Karpas-422 (cell line): Measurements from ENCODE around the gene ABHD14A. TPM values are rescaled to one million over a fixed set of nuclear protein-coding genes. Genes with fewer than 3 reads are reported as not detected.

Experiments
- DNase-seq: peaks from one replicate; pipeline ENCODE4 v3.0.0-alpha.2; 2015
- H2AFZ ChIP-seq: fragments of 200-600 bp; sonication (generic); 2 replicates; pipeline ENCODE4 v1.6.1; 2014; ENCODE audit warnings: antibody characterized with exemption, low read length, mixed read lengths
- H3K27ac ChIP-seq: fragments of 200-600 bp; sonication (generic); 2 replicates; pipeline ENCODE4 v1.5.1; 2014; ENCODE audit warnings: mild to moderate bottlenecking, low read length, moderate library complexity
- H3K27me3 ChIP-seq: fragments of 200-600 bp; sonication (generic); 2 replicates; pipeline ENCODE4 v1.6.1; 2014; ENCODE audit warnings: low read length, mixed read lengths
- H3K36me3 ChIP-seq: fragments of 200-600 bp; sonication (generic); 2 replicates; pipeline ENCODE4 v1.6.1; 2014; ENCODE audit warnings: low read length, mixed read lengths; ENCODE audit not compliant: insufficient read depth
- H3K4me1 ChIP-seq: fragments of 200-600 bp; sonication (generic); 2 replicates; pipeline ENCODE4 v1.6.1; 2014; ENCODE audit warnings: mild to moderate bottlenecking, low read length, mixed read lengths
- H3K4me2 ChIP-seq: fragments of 200-600 bp; sonication (generic); 2 replicates; pipeline ENCODE4 v1.6.1; 2014; ENCODE audit warnings: low read length, low read depth, mild to moderate bottlenecking; ENCODE audit not compliant: poor library complexity, severe bottlenecking
- H3K4me3 ChIP-seq: fragments of 200-600 bp; sonication (generic); 2 replicates; pipeline ENCODE4 v1.5.1; 2014; ENCODE audit warnings: mild to moderate bottlenecking, antibody characterized with exemption, low read length, mixed read lengths
- H3K79me2 ChIP-seq: fragments of 200-600 bp; sonication (generic); 2 replicates; pipeline ENCODE4 v1.6.1; 2014; ENCODE audit warnings: mild to moderate bottlenecking, low read length, mixed read lengths
- H3K9ac ChIP-seq: fragments of 200-600 bp; sonication (generic); 2 replicates; pipeline ENCODE4 v1.6.0; 2014; ENCODE audit warnings: low read length
- H3K9me2 ChIP-seq: fragments of 200-600 bp; sonication (generic), shearing (Covaris generic); replicated peaks from 2 replicates; pipeline ENCODE4 v1.6.0; 2014; ENCODE audit warnings: mild to moderate bottlenecking, low read length, moderate library complexity; ENCODE audit not compliant: insufficient read depth
- H3K9me3 ChIP-seq: fragments of 300-700, 200-600 bp; sonication (generic); 2 replicates; pipeline ENCODE4 v1.6.1; 2014; ENCODE audit warnings: low read length, mixed read lengths
- H4K20me1 ChIP-seq: fragments of 200-600 bp; sonication (generic); 2 replicates; pipeline ENCODE4 v1.6.1; 2014; ENCODE audit warnings: mild to moderate bottlenecking, antibody characterized with exemption, low read length, low read depth; ENCODE audit not compliant: insufficient read depth
- total RNA-seq: library from RNA; depleted of rRNA; stranded (reverse); fragments of >200 nt; shearing (Covaris generic); gene quantifications from 2 replicates; pipeline ENCODE4 v1.2.3, GENCODE V29; 2014; ENCODE audit warnings: low replicate concordance

ABHD14A gene
- total RNA-seq, 1 experiment from 2014 or later = 36.9 TPM

- Histone ChIP-seq H3K27me3 (no peaks in the 10 kb centered on the region), H3K27ac (no peak overlapping the region), H3K79me2 (no peaks in the 10 kb centered on the region), H3K36me3 (no peaks in the 10 kb centered on the region), H3K4me1 (no peaks in the 10 kb centered on the region), H3K9ac (no peak overlapping the region), H3K4me2 (no peak overlapping the region), H4K20me1 (no peaks in the 10 kb centered on the region), H3K4me3 (no peak overlapping the region), H2AFZ (no peak overlapping the region), H3K9me3 (no peaks in the 10 kb centered on the region), H3K9me2 (no peaks in the 10 kb centered on the region)
- DNase-seq = no peak
These were observed 25.7 kb upstream of the ABHD14A start for GRCh38 chr3:51949121-51949520.

- H3K9ac ChIP-seq = no peak overlapping the region
- no peak overlapping the region for H3K4me3 ChIP-seq
- H3K36me3 ChIP-seq = no peaks in the 10 kb centered on the region
- H3K27me3 ChIP-seq = no peaks in the 10 kb centered on the region
- H3K4me2 ChIP-seq = no peak overlapping the region
- no peaks in the 10 kb centered on the region for H3K9me2 ChIP-seq
- no peaks in the 10 kb centered on the region for H4K20me1 ChIP-seq
- H3K9me3 ChIP-seq = no peaks in the 10 kb centered on the region
- no peak overlapping the region for H3K27ac ChIP-seq
- H3K79me2 ChIP-seq = no peaks in the 10 kb centered on the region
- H3K4me1 ChIP-seq = no peaks in the 10 kb centered on the region
- H2AFZ ChIP-seq = no peak overlapping the region
- DNase-seq = no peak
These were observed 24.0 kb upstream of the ABHD14A start for GRCh38 chr3:51950899-51951298.

GRCh38 chr3:51953445-51953844, 21.4 kb upstream of the ABHD14A start:
- Histone ChIP-seq H3K4me1 (no peaks in the 10 kb centered on the region), H2AFZ (no peak overlapping the region), H3K4me3 (no peak overlapping the region), H3K9ac (no peak overlapping the region), H3K9me3 (no peaks in the 10 kb centered on the region), H3K4me2 (no peak overlapping the region), H4K20me1 (no peaks in the 10 kb centered on the region), H3K27me3 (no peaks in the 10 kb centered on the region), H3K27ac (no peak overlapping the region), H3K79me2 (no peaks in the 10 kb centered on the region), H3K9me2 (no peaks in the 10 kb centered on the region), H3K36me3 (no peaks in the 10 kb centered on the region)
- DNase-seq = no peak

- Histone ChIP-seq H3K4me2 (no peak overlapping the region), H3K4me1 (no peaks in the 10 kb centered on the region), H3K4me3 (no peak overlapping the region), H3K79me2 (no peaks in the 10 kb centered on the region), H2AFZ (no peak overlapping the region), H3K9ac (no peak overlapping the region), H3K36me3 (no peaks in the 10 kb centered on the region), H3K9me2 (no peaks in the 10 kb centered on the region), H3K27me3 (no peaks in the 10 kb centered on the region), H3K27ac (no peak overlapping the region), H4K20me1 (no peaks in the 10 kb centered on the region), H3K9me3 (no peaks in the 10 kb centered on the region)
- no peak for DNase-seq
These were observed 20.8 kb upstream of the ABHD14A start for GRCh38 chr3:51954105-51954504.

GRCh38 chr3:51954713-51955112, 20.2 kb upstream of the ABHD14A start:
- no peaks in the 10 kb centered on the region for H3K4me1 ChIP-seq

GRCh38 chr3:51955175-51955892, 19.5 kb upstream of the ABHD14A start, which contains the start of gene GPR62:
TSS of gene GPR62 (plus strand) at chr3:51955381. CDS start at chr3:51955653, 272 bp downstream.
- no peaks in the 10 kb centered on the region for H3K4me1 ChIP-seq
- H2AFZ ChIP-seq = no peak within 1 kb of the TSS
- no peak within 1 kb of the TSS for H3K4me2 ChIP-seq
- no peak for DNase-seq
- no peaks in the 10 kb centered on the region for H3K79me2 ChIP-seq
- H3K9me2 ChIP-seq = no peaks in the 10 kb centered on the region
- H4K20me1 ChIP-seq = no peaks in the 10 kb centered on the region
- H3K27me3 ChIP-seq = no peaks in the 10 kb centered on the region
- no peaks in the 10 kb centered on the region for H3K9me3 ChIP-seq
- no peaks in the 10 kb centered on the region for H3K36me3 ChIP-seq
- H3K9ac ChIP-seq = no peak within 1 kb of the TSS
- no peak within 1 kb of the TSS for H3K27ac ChIP-seq
- H3K4me3 ChIP-seq = no peak within 1 kb of the TSS

More at GRCh38 chr3:51954713-51955112, 20.2 kb upstream of the ABHD14A start:
- H3K27me3 ChIP-seq = no peaks in the 10 kb centered on the region
- H3K9me3 ChIP-seq = no peaks in the 10 kb centered on the region
- H3K4me2 ChIP-seq = no peak overlapping the region
- no peaks in the 10 kb centered on the region for H3K36me3 ChIP-seq
- no peaks in the 10 kb centered on the region for H3K9me2 ChIP-seq
- no peak overlapping the region for H3K4me3 ChIP-seq
- H4K20me1 ChIP-seq = no peaks in the 10 kb centered on the region
- H2AFZ ChIP-seq = no peak overlapping the region
- no peaks in the 10 kb centered on the region for H3K79me2 ChIP-seq
- H3K9ac ChIP-seq = no peak overlapping the region
- no peak for DNase-seq
- no peak overlapping the region for H3K27ac ChIP-seq

- no peaks in the 10 kb centered on the region for H4K20me1 ChIP-seq
- no peaks in the 10 kb centered on the region for H3K9me2 ChIP-seq
- H3K27me3 ChIP-seq = no peaks in the 10 kb centered on the region
- H3K4me2 ChIP-seq = no peak overlapping the region
- no peak overlapping the region for H2AFZ ChIP-seq
- H3K9ac ChIP-seq = no peak overlapping the region
- no peaks in the 10 kb centered on the region for H3K79me2 ChIP-seq
- no peaks in the 10 kb centered on the region for H3K9me3 ChIP-seq
- H3K27ac ChIP-seq = no peak overlapping the region
- no peaks in the 10 kb centered on the region for H3K4me1 ChIP-seq
- H3K4me3 ChIP-seq = no peak overlapping the region
- no peak for DNase-seq
- H3K36me3 ChIP-seq = no peaks in the 10 kb centered on the region
These were observed 18.7 kb upstream of the ABHD14A start for GRCh38 chr3:51955893-51956770.

- H3K9me3 ChIP-seq = no peaks in the 10 kb centered on the region
- no peaks in the 10 kb centered on the region for H3K27me3 ChIP-seq
- peaks cover 6% of the 10 kb centered on the region for H4K20me1 ChIP-seq
- H3K9ac ChIP-seq = no peak overlapping the region
- H3K36me3 ChIP-seq = no peaks in the 10 kb centered on the region
- H2AFZ ChIP-seq = no peak overlapping the region
- DNase-seq = no peak
- H3K79me2 ChIP-seq = no peaks in the 10 kb centered on the region
- H3K4me3 ChIP-seq = no peak overlapping the region
- H3K9me2 ChIP-seq = no peaks in the 10 kb centered on the region
- H3K4me1 ChIP-seq = no peaks in the 10 kb centered on the region
- no peak overlapping the region for H3K4me2 ChIP-seq
- no peak overlapping the region for H3K27ac ChIP-seq
These were observed 17.2 kb upstream of the ABHD14A start for GRCh38 chr3:51957520-51958205.
